GM18519 (cell line): ENCODE measurements around the gene PTPN14.

Experiments
- ATAC-seq: cut with Tn5 transposase; IDR thresholded peaks from one replicate; pipeline ENCODE4 v1.9.1; 2021; ENCODE audit warnings: mild to moderate bottlenecking, moderate library complexity; ENCODE audit not compliant: unreplicated experiment, low FRiP score

PTPN14 gene

GRCh38 chr1:214321705-214322453, 229.5 kb downstream of the PTPN14 start:
- ATAC-seq = peak; percentile 78

- no peak for ATAC-seq
These were observed 231.5 kb downstream of the PTPN14 start for GRCh38 chr1:214319938-214320337.

GRCh38 chr1:214318956-214319736, 232.3 kb downstream of the PTPN14 start:
- ATAC-seq = no peak

DNA sequence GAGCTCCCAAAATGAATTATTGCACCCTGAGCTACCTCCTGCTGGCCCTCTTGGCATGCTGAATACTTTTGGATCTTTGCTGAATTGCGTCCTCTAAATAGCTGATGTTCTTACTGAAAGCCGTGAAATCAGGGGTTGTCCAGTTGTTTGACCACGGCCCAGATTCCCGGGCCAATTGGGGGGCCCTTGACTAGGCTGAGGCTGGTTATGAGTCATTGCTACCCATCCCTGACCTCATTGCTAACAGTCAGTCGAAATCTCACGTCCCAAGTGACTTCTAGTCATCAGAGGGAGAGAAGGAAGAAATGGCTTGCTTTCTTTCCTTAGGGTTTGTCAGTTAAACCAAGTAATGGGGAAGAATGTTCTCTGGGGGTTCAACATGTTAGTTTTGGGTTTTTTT, 233.0 kb downstream of the PTPN14 start:
- no peak for ATAC-seq

GRCh38 chr1:214317734-214318133, 233.7 kb downstream of the PTPN14 start:
- ATAC-seq = no peak

- no peak for ATAC-seq
These were observed 234.1 kb downstream of the PTPN14 start for GRCh38 chr1:214317300-214317699.

- ATAC-seq = no peak
These were observed 234.8 kb downstream of the PTPN14 start for GRCh38 chr1:214316593-214316992.

- ATAC-seq = no peak
These were observed 237.1 kb downstream of the PTPN14 start for GRCh38 chr1:214314178-214314843.

- no peak for ATAC-seq
These were observed 238.8 kb downstream of the PTPN14 start for GRCh38 chr1:214312530-214313051.

GRCh38 chr1:214310777-214311690, 240.4 kb downstream of the PTPN14 start:
- ATAC-seq = no peak

- ATAC-seq = peak; percentile 84
These were observed 241.4 kb downstream of the PTPN14 start for GRCh38 chr1:214310010-214310409.

GRCh38 chr1:214306269-214306668, 245.1 kb downstream of the PTPN14 start:
- ATAC-seq = no peak

DNA sequence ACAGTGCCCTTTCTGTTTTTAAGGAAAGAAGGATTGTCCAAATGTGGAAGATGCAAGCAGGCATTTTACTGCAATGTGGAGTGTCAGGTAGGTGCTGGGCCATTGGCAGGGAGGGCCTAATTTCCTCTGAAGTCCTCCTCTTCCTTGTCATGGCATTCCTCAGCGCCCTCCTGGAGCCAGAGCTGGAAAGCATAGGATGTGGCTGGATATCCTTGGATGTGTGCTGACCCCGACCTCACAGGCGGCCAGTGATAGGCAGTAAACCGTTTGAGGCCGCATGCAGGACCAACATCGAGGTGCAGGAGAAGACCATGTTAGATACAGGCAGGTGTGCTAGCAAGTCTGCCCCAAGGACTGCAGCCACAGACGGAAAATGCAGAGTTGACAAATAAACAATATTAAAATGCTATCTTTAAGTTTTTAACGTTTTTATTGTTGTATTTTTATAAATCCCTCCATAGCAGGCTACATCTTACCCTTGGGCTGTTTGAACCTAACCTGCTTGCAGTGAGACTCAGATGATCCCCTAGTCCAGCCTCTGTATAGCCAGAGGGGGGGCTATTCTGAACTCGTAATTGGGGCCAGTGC, 246.1 kb downstream of the PTPN14 start:
- ATAC-seq = no peak

- ATAC-seq = no peak
These were observed 248.1 kb downstream of the PTPN14 start for GRCh38 chr1:214303141-214303930.

DNA sequence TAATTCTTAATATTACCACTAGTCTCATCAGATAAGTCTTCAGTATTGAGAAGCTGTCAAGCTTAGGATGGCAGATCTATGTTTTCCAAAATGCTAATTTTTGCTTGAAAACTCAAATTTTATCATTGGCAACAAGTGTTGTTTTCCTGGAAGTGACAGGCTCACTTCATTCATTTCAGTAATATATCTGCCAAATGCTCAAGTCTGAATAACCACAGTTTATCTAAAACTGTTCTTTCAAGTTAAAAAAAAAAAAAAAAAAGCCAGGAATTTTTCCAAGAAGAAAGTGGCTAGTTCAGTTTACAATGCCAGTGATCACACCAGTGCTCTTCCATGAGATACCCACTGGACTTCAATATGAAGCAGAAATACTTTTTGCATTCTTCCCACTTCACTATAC, 249.9 kb downstream of the PTPN14 start:
- no peak for ATAC-seq

DNA sequence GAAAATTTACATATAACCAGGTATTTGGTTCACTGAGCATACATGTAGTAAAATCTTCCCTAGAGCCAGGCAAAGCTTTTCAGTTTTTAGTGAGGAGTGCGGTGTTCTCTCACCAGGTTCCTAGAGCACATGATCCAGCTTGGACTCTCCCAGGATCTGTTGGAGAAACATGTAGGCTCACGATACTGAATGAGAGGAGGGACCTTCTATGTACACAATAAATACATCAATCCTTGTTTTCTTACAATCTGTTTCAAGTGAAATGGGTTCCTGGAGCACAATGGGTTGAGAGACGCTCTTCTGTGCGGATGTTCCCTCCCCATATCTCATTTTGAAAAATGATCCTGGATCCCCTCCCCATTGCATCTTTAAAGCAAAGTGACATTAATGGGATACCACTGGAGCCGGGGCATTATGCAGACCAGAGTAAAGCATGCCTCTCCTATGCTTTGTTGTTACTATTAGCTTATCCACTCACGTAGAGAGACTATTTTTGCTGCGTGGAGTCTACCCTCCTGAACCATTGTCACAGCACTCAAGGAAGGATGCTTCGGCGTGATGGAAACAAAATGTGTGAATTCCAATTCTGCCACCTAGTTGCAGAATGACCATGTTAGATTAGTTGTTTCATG, 251.1 kb downstream of the PTPN14 start:
- ATAC-seq = no peak
